ENCODE data around the gene SPACA9. TPM values are rescaled to one million over a fixed set of nuclear protein-coding genes. Genes with fewer than 3 reads are reported as not detected.

Gene SPACA9
- 2.6 and 3.2 TPM in 2 replicates for total RNA-seq (ENCODE audit: low replicate concordance)

GRCh38 chr9:132878695-132879456 is at the start of gene SPACA9:
SPACA9 (plus strand) TSS chr9:132878898; CDS start chr9:132883948, 5,050 bp downstream.

GRCh38 chr9:132877824-132878694 is 639 bp upstream of the SPACA9 start, which contains the start of gene AK8:
AK8 (minus strand) TSS chr9:132878284; CDS start chr9:132878255, 29 bp downstream.

Other genes with a start within 250 kb of the SPACA9 start
- gene DDX31, start 208.9 kb upstream of the SPACA9 start, total RNA-seq (ENCODE audit: low replicate concordance), result 4.9 and 8.3 TPM in 2 replicates
- 6.0 and 8.6 TPM in 2 replicates for gene GTF3C4, start 208.4 kb upstream of the SPACA9 start, total RNA-seq (ENCODE audit: low replicate concordance)
- 0.15 and 0.23 TPM in 2 replicates for gene AK8, start 614 bp upstream of the SPACA9 start, total RNA-seq (ENCODE audit: low replicate concordance)
- gene TSC1, start 65.7 kb downstream of the SPACA9 start, total RNA-seq (ENCODE audit: low replicate concordance), result 19.8 and 38.7 TPM in 2 replicates
- 0.60 TPM in 1 of 2 replicates, not detected in the other for gene GFI1B, start 99.8 kb downstream of the SPACA9 start, total RNA-seq (ENCODE audit: low replicate concordance)
- gene GTF3C5, start 152.1 kb downstream of the SPACA9 start, total RNA-seq (ENCODE audit: low replicate concordance), result 30.9 and 34.4 TPM in 2 replicates
- gene CEL, start 183.1 kb downstream of the SPACA9 start, total RNA-seq (ENCODE audit: low replicate concordance), result under 0.01 and 0.15 TPM in 2 replicates
- 18.6 and 22.1 TPM in 2 replicates for gene RALGDS, start 242.3 kb downstream of the SPACA9 start, total RNA-seq (ENCODE audit: low replicate concordance)